H9 (cell line): Measurements from ENCODE around the gene MAML3. TPM values are rescaled to one million over a fixed set of nuclear protein-coding genes. Genes with fewer than 3 reads are reported as not detected.
A peak's percentile ranks its signal among the peaks of the same experiment; 100 is the strongest.

Source experiments
- DNase-seq: peaks from one replicate; pipeline ENCODE4 v3.0.0-alpha.2; 2017
- H2AFZ ChIP-seq: one replicate; pipeline ENCODE4 v1.6.1; 2013; ENCODE audit warnings: mild to moderate bottlenecking, low read length, control low read depth, moderate library complexity
- H2AK5ac ChIP-seq: 2 replicates; pipeline ENCODE4 v1.6.1; 2013; ENCODE audit warnings: low read length, control low read depth, mixed read lengths; ENCODE audit not compliant: insufficient read length
- H2BK120ac ChIP-seq: one replicate; pipeline ENCODE4 v1.6.1; 2013; ENCODE audit warnings: low read depth, mild to moderate bottlenecking, low read length, control low read depth, inconsistent platforms; ENCODE audit not compliant: poor library complexity, severe bottlenecking
- H2BK12ac ChIP-seq: 2 replicates; pipeline ENCODE4 v1.6.1; 2013; ENCODE audit warnings: low read length, control low read depth, mixed read lengths, low read depth; ENCODE audit not compliant: insufficient read length
- H2BK15ac ChIP-seq: 2 replicates; pipeline ENCODE4 v1.6.1; 2013; ENCODE audit warnings: low read depth, low read length, control low read depth
- H2BK20ac ChIP-seq: one replicate; pipeline ENCODE4 v1.6.1; 2013; ENCODE audit warnings: low read depth, mild to moderate bottlenecking, low read length, control low read depth, inconsistent platforms; ENCODE audit not compliant: poor library complexity, severe bottlenecking
- H2BK5ac ChIP-seq: 2 replicates; pipeline ENCODE4 v1.6.1; 2013; ENCODE audit warnings: low read length, control low read depth, mixed read lengths; ENCODE audit not compliant: insufficient read length
- H3K14ac ChIP-seq: 2 replicates; pipeline ENCODE4 v1.6.1; 2013; ENCODE audit warnings: low read length, control low read depth; ENCODE audit not compliant: insufficient read depth
- H3K18ac ChIP-seq: 2 replicates; pipeline ENCODE4 v1.6.1; 2013; ENCODE audit warnings: low read depth, mild to moderate bottlenecking, mixed read lengths, low read length, control low read depth; ENCODE audit not compliant: insufficient read length
- H3K23ac ChIP-seq: 2 replicates; pipeline ENCODE4 v1.6.1; 2013; ENCODE audit warnings: low read length, control low read depth, mixed read lengths, low read depth; ENCODE audit not compliant: insufficient read length
- H3K23me2 ChIP-seq: 2 replicates; pipeline ENCODE4 v1.6.1; 2013; ENCODE audit warnings: low read depth, mild to moderate bottlenecking, mixed read lengths, low read length, control low read depth; ENCODE audit not compliant: insufficient read length, poor library complexity, severe bottlenecking
- H3K27ac ChIP-seq: 2 replicates; pipeline ENCODE4 v1.5.1; 2013; ENCODE audit warnings: low read length, control low read depth, mixed read lengths, low read depth; ENCODE audit not compliant: insufficient read length
- H3K27me3 ChIP-seq: 2 replicates; pipeline ENCODE4 v1.6.1; 2013; ENCODE audit warnings: low read length, control low read depth, inconsistent platforms; ENCODE audit not compliant: insufficient read depth
- H3K4ac ChIP-seq: 2 replicates; pipeline ENCODE4 v1.6.1; 2013; ENCODE audit warnings: low read depth, mild to moderate bottlenecking, control low read depth, inconsistent platforms, low read length, moderate library complexity
- H3K4me1 ChIP-seq: 2 replicates; pipeline ENCODE4 v1.6.1; 2013; ENCODE audit warnings: low read length, control low read depth, inconsistent platforms; ENCODE audit not compliant: insufficient read depth
- H3K4me2 ChIP-seq: 2 replicates; pipeline ENCODE4 v1.6.1; 2013; ENCODE audit warnings: low read length, control low read depth, mixed read lengths; ENCODE audit not compliant: insufficient read length, insufficient read depth
- H3K56ac ChIP-seq: 2 replicates; pipeline ENCODE4 v1.6.1; 2013; ENCODE audit warnings: low read depth, mild to moderate bottlenecking, mixed read lengths, low read length, control low read depth; ENCODE audit not compliant: insufficient read length
- H3K79me1 ChIP-seq: 2 replicates; pipeline ENCODE4 v1.6.1; 2013; ENCODE audit warnings: low read depth, mild to moderate bottlenecking, moderate library complexity, low read length, control low read depth, inconsistent platforms; ENCODE audit not compliant: insufficient read depth, poor library complexity, severe bottlenecking
- H3K79me2 ChIP-seq: 2 replicates; pipeline ENCODE4 v1.6.1; 2013; ENCODE audit warnings: low read length, control low read depth, inconsistent platforms; ENCODE audit not compliant: insufficient read depth
- H3K9ac ChIP-seq: 2 replicates; pipeline ENCODE4 v1.6.1; 2013; ENCODE audit warnings: low read length, control low read depth, mixed read lengths; ENCODE audit not compliant: insufficient read length; ENCODE audit errors: extremely low read depth
- H3K9me3 ChIP-seq: one replicate; pipeline ENCODE4 v1.6.1; 2013; ENCODE audit warnings: low read depth, low read length, inconsistent platforms; ENCODE audit not compliant: control insufficient read depth
- H3T11ph ChIP-seq: one replicate; pipeline ENCODE4 v1.6.1; 2013; ENCODE audit warnings: mild to moderate bottlenecking, low read length, control low read depth, inconsistent platforms
- H4K20me1 ChIP-seq: one replicate; pipeline ENCODE4 v1.6.1; 2013; ENCODE audit not compliant: control insufficient read depth, insufficient read length, insufficient read depth
- H4K5ac ChIP-seq: 2 replicates; pipeline ENCODE4 v1.6.1; 2013; ENCODE audit warnings: low read depth, mild to moderate bottlenecking, mixed read lengths, low read length, control low read depth; ENCODE audit not compliant: insufficient read length
- H4K8ac ChIP-seq: replicated peaks from 2 replicates; pipeline ENCODE4 v1.6.1; 2013; ENCODE audit warnings: low read length, control low read depth, mixed read lengths, low read depth; ENCODE audit not compliant: insufficient read length
- H4K91ac ChIP-seq: 2 replicates; pipeline ENCODE4 v1.6.1; 2013; ENCODE audit warnings: low read depth, mild to moderate bottlenecking, moderate library complexity, mixed read lengths, low read length, control low read depth; ENCODE audit not compliant: insufficient read length
- H3K27ac Mint-ChIP-seq, 3 experiments: 2 replicates in 2 of 3; 3 replicates in 1 of 3; pipeline ENCODE4 v1.8.0; 2020 to 2021; ENCODE audit warnings: mixed read lengths in 3 of 3, mild to moderate bottlenecking in 1 of 3, moderate library complexity in 1 of 3
- H3K27me3 Mint-ChIP-seq: 2 replicates; pipeline ENCODE4 v1.8.0; 2021; ENCODE audit warnings: low read depth, mild to moderate bottlenecking, moderate library complexity, mixed read lengths
- H3K36me3 Mint-ChIP-seq, 3 experiments: 2 replicates in 2 of 3; 3 replicates in 1 of 3; pipeline ENCODE4 v1.8.0; 2020 to 2021; ENCODE audit warnings: low read depth in 3 of 3, mixed read lengths in 3 of 3; ENCODE audit not compliant: insufficient read depth in 1 of 3
- H3K4me1 Mint-ChIP-seq, 2 experiments: 2 replicates each; pipeline ENCODE4 v1.8.0; 2020; ENCODE audit warnings: mixed read lengths in 2 of 2
- H3K4me3 Mint-ChIP-seq, 2 experiments: 2 replicates in 1 of 2; 3 replicates in 1 of 2; pipeline ENCODE4 v1.8.0; 2020 to 2021; ENCODE audit warnings: mild to moderate bottlenecking in 2 of 2, mixed read lengths in 2 of 2, moderate library complexity in 1 of 2
- H3K9me3 Mint-ChIP-seq, 2 experiments: 2 replicates in 1 of 2; 3 replicates in 1 of 2; pipeline ENCODE4 v1.8.0; 2020; ENCODE audit warnings: mild to moderate bottlenecking in 2 of 2, mixed read lengths in 2 of 2, moderate library complexity in 1 of 2
- CTCF ChIP-seq: fragments of 200-600 bp; sonication (generic); conservative IDR thresholded peaks from 3 replicates; pipeline ENCODE4 v1.8.0; 2021; ENCODE audit warnings: antibody characterized with exemption, mild to moderate bottlenecking
- WGBS: extraction: QIAGEN DNeasy Blood & Tissue Kit; methylation state at CpG from one replicate; pipeline ENCODE4 v1.1.7; 2013; ENCODE audit warnings: missing lambda C conversion rate, low lambda C conversion rate, mixed read lengths; ENCODE audit not compliant: insufficient read length; ENCODE audit errors: extremely low coverage; 5-methylcytosine and 5-hydroxymethylcytosine counted together
- total RNA-seq: library from RNA; stranded (reverse); gene quantifications from 2 replicates; pipeline ENCODE4 v1.2.1, GENCODE V29; 2021

The MAML3 gene
- total RNA-seq, 1 experiment from 2014 or later = 3.9 TPM

GRCh38 chr4:139858436-139859205 lies 295.4 kb downstream of the MAML3 start:
- Histone ChIP-seq H2AK5ac (no peak overlapping the region), H3K4ac (no peak overlapping the region), H3T11ph (no peak overlapping the region), H4K20me1 (no peaks in the 10 kb centered on the region), H2BK20ac (no peak overlapping the region), H3K9me3 (no peaks in the 10 kb centered on the region), H2BK15ac (no peak overlapping the region), H4K91ac (no peak overlapping the region), H3K18ac (no peak overlapping the region), H3K79me1 (no peaks in the 10 kb centered on the region), H2BK12ac (no peak overlapping the region), H3K23me2 (no peaks in the 10 kb centered on the region), H3K56ac (no peak overlapping the region), H4K5ac (no peak overlapping the region), H3K9ac (no peak overlapping the region), H3K79me2 (no peaks in the 10 kb centered on the region), H3K14ac (no peak overlapping the region), H3K27me3 (no peaks in the 10 kb centered on the region), H3K23ac (no peak overlapping the region), H2AFZ (no peak overlapping the region), H3K4me1 (peaks cover 4% of the 10 kb centered on the region; the same call in 1 of the 2 replicates), H3K27ac (no peak overlapping the region), H3K4me2 (no peak overlapping the region), H2BK5ac (no peak overlapping the region), H4K8ac (no peak overlapping the region), H2BK120ac (no peak overlapping the region)
- TF ChIP-seq CTCF = no peak
- WGBS = no CpG with 5 or more reads among the region's 8 CpGs
- Mint-ChIP-seq H3K4me1 (peaks cover 49 to 52% of the 10 kb centered on the region in 2 experiments), H3K27ac (peak overlapping the region in 1 of 3 experiments; percentile 36; a peak in 1 of 7 replicates), H3K27me3 (no peaks in the 10 kb centered on the region), H3K4me3 (no peak overlapping the region), H3K9me3 (no peaks in the 10 kb centered on the region; a peak in 1 of 5 replicates), H3K36me3 (no peaks in the 10 kb centered on the region)
- no peak for DNase-seq
